Epidermal melanocyte (primary cell): ENCODE measurements around the gene SIM1.

Source experiments
- DNase-seq: peaks from one replicate; pipeline ENCODE4 v3.0.0; 2011; ENCODE audit warnings: low spot score; ENCODE audit not compliant: insufficient read length

SIM1 gene

GRCh38 chr6:100470422-100471120, 5.8 kb upstream of the SIM1 start:
- no peak for DNase-seq

GRCh38 chr6:100469101-100469859, 4.6 kb upstream of the SIM1 start:
- no peak for DNase-seq

- DNase-seq, result no peak
These were observed 3.4 kb upstream of the SIM1 start for GRCh38 chr6:100468016-100468622.

GRCh38 chr6:100467129-100468015, 2.7 kb upstream of the SIM1 start:
- no peak for DNase-seq

DNA sequence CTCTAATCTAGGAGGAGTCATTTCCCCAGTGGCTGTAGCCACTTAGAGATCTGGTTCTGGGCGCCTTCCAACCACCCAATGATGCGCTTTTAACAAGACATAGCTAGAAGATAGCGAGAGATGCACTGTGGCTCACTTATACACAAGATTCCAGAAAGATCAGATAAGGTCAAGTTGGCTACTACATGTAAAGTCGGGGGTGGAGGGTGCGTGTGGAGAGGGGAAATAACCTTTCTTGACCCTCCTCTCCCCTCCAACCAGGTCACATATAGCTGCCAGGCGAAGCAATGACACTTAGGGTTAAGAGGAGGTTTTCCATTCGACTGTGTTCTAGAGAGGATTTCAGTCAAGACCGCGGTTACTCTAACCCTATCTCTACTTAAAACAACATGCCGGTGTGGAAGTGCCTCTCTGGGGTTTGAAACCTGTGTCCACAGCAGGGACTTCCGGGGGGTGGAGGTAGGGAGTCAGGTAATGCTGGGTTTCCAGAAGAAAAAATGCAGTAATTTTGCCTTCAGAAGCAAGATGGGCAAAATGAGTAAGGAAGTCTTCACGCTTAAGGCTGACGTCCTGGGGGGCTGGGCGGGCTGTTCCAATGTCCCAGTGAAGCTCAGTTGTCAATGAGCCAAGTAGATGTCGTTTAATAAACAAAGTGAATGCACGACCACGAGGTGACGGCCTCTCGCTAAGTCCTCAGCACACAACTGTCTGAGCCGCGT, 1.8 kb upstream of the SIM1 start:
- no peak for DNase-seq

DNA sequence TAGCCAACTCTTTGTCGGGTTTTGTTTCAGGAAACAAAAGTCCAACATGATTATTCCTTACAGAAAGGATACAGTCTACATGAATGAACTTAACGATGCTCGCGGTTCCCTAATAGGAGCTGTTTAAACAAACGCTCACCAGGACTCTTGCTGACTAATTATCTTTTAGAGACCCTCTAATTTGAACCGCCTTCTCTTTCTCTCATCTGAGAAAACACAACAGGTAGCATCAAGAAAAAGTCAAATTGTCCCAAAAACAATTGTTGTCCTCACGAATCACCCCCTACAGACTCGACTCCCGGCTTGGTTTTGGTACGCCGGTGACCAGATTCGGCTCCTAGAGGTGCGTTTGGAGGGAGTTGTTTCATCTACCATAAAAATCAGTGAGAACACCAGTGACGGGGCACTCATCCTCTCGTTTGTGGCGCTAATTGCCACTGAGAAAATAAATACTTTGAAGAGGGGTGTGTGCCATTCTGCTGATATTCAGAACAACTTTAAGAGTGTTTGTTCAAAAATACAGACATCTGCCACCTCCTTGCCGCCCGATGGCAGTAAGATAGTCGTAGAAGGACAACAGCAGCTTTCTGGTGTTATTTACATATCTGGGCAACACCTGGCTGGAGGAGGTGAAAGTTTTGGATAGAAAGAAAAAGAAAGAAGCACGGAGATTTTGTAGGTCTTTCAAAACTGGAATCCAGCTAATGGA, 1.1 kb upstream of the SIM1 start:
- no peak for DNase-seq

DNA sequence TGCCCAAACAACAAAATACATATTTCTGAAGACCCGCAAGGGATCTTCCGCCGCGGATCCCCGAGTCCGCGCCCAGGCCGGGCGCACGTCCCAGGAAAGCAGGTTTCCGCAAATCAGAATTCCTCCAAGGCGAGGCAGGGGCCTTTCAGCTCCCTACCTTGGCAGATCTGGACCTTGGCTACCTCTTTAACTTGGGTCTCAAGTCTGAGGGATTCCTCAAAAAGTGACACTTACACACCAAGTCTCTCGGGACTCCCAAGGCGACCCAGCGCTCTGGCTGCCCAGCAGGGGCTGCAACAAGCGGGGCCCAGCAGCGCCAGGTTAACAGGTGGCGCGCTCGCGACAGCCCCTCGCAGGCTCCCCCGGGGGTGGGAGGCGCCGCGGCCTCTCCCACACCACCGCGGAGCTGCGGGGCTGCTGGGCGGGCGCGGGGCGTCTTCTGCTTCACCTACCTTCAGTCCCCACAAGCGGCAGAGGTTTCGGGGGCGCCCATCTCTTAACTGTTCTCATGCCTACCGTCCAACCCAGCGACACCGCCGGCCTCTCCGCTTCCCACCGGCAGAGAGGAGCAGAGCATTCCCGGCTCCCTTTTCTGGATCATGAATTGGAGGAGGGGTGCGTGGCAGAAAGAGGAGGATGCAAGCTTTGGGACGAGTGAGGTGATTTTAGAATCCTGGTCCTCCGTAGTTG, 414 bp downstream of the SIM1 start:
- DNase-seq, result no peak

GRCh38 chr6:100463630-100464161, 1.0 kb downstream of the SIM1 start:
- DNase-seq, result no peak

GRCh38 chr6:100462706-100463629, 1.8 kb downstream of the SIM1 start:
- no peak for DNase-seq

GRCh38 chr6:100461917-100462705, 2.6 kb downstream of the SIM1 start:
- no peak for DNase-seq

- DNase-seq, result no peak
These were observed 3.3 kb downstream of the SIM1 start for GRCh38 chr6:100461278-100461916.

GRCh38 chr6:100460650-100461204, 4.0 kb downstream of the SIM1 start:
- DNase-seq, result no peak

DNA sequence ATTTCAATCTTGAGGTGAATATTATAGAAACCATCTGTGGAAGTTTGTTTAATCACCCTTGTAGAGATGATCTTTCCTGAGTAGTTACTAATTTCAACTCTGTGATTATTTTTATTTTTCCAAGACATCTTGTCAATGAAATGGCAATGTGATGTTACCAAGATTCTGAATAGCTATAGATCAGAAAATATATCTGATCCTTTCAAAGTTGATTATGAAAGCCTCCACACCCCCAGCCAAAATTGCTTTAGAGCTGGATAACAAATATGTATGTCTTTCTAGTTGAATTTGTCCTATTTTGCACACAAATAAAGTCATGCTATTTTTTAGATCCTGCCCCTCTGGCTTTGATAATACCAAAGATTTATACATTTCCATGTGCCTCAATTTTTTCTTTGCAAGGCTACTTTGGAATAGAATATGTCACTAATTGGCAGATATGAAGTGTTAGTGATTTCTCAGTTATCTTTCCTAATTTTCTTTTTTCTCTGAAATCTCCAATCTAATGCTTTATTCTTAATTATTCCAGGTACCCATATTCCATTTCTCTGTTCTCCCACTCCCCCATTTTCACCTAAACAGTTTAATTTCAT, 5.0 kb downstream of the SIM1 start:
- DNase-seq, result no peak

- DNase-seq, result no peak
These were observed 5.7 kb downstream of the SIM1 start for GRCh38 chr6:100458841-100459591.

DNA sequence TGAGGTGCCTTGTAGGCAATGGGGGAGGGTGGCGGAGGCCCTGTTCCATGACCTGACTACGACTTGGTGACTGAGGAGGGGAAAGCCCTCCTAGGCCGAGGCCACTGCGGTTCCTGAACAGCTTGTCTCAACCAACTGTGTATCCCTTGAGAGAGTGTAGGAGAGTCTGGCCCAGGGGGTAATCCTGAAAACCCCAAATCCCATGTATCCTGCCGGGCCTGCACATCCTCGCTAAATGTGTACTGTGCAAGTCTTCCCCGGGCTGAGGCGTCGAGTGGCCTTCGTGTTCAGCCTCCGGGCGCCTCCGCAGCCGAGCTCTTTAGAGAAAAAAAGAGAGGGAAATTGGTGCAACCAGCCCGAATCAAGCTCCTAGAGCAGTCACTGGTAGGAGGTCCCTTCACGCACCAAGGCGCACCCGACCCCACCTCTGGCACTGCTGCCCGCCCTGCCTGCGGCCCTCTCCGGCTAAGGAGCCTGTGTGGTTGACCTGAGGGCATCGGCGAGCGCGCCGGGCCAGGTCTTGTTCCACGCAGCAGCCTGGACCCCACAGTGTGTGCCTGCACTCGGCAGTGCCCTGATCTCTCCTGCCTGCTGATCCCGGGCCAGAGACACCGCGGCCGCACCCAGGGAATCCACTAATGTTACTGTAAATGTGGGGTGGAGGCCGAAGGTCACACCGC, 7.3 kb downstream of the SIM1 start:
- DNase-seq, result no peak
